Glomerular visceral epithelial cell (primary cell): ENCODE measurements around the gene ALOX15B.
"Not testable (repeated sequence)": the region's sequence is repeated elsewhere in the genome, so short reads cannot be mapped to it uniquely, and the experiment has no call there.

ENCODE experiments used
- DNase-seq: peaks from one replicate; pipeline ENCODE4 v3.0.0-alpha.2; 2016; ENCODE audit errors: extremely low spot score

ALOX15B gene

DNA sequence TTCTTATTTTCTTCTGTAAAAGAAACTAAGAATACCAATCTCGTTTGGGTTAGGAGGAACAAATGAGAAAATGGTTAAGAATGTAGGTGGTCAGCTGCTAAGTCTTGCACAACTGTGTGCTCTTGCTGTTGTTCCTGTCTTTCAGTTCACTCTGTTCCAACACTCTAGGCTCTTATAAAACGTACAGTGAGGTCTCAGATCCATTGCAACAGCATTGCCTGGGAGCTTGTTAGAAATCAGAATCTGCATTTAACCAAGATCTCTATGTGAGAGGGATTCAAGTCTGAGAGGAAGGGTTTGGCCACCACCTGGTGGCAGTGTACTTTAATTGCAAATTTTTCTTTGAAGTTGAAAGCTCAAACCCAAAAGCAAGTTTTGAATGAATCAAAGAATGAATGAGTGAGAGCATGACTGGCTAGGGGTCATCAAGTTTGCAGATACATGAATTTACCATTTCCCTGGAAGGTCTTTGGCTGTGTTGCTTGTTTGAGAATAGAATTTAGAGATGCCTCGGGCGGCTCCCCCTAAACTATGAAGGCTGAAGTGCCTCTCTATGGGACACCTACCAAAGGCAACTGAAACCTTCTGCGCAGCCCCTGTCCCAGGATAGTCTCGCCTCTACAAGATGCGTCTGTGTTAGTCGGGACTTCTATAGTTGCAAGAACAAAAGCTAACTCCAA lies 2.5 kb downstream of the ALOX15B start:
- DNase-seq = peak; percentile 54

DNA sequence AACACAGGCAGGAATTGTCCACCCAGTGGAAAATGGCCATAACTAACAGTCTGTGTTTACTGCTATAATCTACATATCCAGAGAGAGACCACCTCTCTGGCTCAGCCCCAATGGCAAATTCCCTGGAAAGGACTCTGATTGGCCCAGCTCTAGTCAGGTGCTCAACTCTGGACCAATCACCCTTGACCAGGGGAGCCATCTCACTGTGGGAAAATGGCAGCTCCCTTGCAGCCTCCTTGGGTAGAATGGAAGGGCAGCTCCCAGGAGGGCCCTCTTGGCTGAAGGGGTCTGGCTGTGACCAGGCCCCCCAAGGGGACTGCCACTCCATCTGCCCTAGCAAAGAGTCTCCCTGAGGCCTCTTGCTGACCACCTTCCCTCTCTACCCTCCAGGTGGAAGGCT lies 3.1 kb downstream of the ALOX15B start:
- DNase-seq = no peak

DNA sequence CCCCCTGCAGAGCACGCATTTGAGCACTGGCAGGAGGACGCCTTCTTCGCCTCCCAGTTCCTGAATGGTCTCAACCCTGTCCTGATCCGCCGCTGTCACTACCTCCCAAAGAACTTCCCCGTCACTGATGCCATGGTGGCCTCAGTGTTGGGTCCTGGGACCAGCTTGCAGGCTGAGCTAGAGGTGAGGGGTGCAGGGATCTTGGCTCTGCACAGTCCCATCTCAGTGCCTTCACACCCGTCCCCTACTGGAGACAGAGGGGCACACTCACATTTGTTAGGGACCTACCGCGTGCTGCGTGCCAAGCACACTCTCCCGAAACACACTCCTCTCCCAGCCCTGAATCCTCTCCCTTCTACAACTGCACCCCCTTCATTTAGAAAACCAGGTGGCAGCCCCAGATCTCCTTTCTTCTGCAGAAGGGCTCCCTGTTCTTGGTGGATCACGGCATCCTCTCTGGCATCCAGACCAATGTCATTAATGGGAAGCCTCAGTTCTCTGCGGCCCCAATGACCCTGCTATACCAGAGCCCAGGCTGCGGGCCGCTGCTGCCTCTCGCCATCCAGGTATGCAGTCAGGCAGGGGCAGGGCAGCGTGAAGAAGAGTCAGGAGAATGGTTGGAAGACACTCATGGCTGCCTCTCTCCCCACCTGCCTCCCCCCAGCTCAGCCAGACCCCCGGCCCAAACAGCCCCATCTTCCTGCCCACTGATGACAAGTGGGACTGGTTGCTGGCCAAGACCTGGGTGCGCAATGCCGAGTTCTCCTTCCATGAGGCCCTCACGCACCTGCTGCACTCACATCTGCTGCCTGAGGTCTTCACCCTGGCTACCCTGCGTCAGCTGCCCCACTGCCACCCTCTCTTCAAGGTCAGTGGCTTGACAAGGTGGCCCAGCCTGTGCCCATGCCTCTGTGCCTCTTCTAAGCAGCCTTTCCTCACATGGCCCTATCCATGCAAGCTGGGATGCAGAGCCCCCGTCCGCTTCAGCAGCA lies 6.3 kb downstream of the ALOX15B start:
- no peak for DNase-seq

DNA sequence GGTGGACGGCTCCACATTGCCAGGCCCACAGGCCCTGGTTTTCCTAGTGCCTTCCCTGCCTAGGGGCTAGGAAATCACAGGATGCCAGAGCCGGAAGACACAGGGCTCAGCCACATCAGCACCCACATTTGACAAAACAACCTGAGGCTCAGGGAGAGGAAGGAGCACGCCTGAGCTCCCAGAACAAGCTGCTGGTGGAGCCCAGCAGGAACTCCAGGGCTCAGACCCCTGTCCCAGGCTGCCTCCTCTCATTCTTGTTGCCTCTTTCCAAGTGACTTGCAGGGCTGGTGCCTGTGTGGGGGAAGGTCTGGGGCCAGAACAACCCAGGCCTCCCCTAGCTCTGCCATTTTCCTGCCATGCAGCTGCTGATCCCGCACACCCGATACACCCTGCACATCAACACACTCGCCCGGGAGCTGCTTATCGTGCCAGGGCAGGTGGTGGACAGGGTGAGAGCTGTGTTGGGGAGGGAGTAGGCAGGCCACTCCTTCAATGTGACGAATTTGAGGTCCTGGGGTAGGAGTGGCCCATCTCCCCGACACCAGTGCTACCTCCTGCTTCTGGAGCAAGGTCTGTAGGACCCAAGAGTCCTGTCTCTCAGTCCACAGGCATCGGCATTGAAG lies 7.6 kb downstream of the ALOX15B start:
- DNase-seq = no peak

DNA sequence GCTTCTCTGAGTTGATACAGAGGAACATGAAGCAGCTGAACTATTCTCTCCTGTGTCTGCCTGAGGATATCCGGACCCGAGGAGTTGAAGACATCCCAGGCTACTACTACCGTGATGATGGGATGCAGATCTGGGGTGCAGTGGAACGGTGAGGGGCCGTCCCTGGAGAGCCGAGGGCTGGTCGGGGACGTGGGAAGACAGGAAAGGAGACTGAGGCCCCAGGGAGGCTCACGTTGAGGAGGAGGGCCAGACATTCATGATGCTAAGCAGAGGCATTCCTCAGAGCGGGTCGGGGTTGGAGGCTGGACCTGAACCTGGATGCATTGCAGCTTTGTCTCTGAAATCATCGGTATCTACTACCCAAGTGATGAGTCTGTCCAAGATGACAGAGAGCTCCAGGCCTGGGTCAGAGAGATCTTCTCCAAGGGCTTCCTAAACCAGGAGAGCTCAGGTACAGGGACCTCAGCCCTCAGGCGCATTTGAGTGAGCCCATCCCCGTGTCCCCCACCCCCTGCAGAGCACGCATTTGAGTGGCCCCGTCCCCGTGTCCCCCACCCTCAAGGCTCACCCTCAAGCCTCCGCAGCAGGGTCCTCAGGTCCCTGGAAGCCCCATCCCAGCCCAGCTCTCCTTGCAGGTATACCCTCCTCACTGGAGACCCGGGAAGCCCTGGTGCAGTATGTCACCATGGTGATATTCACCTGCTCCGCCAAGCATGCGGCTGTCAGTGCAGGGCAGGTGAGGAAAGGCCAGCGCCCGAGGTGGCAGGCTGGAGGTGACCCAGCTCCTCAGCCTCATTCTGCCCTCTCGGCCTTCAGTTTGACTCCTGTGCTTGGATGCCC lies 8.3 kb downstream of the ALOX15B start:
- DNase-seq = no peak

DNA sequence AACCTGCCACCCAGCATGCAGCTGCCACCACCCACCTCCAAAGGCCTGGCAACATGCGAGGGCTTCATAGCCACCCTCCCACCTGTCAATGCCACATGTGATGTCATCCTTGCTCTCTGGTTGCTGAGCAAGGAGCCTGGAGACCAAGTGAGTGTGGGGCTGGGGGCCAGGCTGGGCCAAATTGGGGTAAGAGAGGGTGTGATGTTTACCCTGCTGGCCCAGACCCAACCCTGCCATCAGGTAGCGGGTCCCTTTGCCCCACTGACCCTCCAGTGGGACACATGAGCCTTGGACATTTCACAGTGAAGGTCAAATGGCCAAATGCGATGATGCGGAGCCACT lies 8.9 kb downstream of the ALOX15B start:
- DNase-seq = no peak

DNA sequence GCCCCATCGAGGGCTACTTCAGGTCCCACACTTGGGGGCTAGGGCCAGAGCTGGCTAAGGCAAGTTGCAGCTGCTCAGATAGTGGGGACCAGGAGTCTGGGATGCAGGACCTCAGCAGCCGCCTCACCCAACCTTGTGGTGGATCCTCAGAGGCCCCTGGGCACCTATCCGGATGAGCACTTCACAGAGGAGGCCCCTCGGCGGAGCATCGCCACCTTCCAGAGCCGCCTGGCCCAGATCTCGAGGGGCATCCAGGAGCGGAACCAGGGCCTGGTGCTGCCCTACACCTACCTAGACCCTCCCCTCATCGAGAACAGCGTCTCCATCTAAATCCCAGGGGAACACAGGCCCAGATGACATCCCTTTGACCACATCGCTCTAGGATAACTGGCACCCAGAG lies 9.4 kb downstream of the ALOX15B start:
- DNase-seq = no peak

DNA sequence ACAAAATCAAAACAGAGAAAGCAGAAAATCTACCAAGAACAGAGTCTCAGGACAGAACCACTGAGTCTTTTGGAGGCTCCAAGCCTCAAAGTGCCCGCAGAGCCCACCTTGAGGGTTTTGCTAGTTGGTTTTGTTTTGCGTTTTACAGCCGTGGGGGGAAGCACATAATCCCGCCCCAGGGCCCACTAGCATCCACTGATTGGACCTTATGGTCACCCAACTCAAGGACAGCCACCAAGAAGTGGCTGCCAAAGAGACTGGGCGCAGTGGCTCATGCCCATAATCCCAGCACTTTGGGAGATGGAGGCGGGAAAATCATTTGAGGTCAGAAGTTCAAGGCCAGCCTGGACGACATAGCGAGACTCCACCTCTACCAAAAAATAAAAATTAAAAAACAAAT lies 9.9 kb downstream of the ALOX15B start:
- no peak for DNase-seq

DNA sequence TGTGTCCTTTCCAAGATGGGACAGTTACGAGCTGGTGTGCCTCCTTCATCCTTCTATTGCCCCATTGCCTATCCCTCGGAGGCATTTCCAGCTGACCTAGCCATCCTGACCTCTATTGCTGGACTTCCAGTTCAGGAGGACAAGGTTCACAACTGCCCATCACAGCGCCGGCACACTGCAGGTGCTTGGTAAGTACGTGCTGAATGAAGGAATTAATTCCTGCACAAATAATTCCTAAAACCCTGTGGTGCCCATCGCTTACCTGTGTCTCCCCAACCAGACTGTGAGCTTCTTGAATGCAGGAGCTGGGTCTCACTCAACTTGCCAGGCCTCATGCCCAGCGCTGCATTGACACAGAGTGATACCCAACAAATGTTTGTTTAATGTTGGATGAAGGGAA lies 13.0 kb downstream of the ALOX15B start:
- DNase-seq = no peak

DNA sequence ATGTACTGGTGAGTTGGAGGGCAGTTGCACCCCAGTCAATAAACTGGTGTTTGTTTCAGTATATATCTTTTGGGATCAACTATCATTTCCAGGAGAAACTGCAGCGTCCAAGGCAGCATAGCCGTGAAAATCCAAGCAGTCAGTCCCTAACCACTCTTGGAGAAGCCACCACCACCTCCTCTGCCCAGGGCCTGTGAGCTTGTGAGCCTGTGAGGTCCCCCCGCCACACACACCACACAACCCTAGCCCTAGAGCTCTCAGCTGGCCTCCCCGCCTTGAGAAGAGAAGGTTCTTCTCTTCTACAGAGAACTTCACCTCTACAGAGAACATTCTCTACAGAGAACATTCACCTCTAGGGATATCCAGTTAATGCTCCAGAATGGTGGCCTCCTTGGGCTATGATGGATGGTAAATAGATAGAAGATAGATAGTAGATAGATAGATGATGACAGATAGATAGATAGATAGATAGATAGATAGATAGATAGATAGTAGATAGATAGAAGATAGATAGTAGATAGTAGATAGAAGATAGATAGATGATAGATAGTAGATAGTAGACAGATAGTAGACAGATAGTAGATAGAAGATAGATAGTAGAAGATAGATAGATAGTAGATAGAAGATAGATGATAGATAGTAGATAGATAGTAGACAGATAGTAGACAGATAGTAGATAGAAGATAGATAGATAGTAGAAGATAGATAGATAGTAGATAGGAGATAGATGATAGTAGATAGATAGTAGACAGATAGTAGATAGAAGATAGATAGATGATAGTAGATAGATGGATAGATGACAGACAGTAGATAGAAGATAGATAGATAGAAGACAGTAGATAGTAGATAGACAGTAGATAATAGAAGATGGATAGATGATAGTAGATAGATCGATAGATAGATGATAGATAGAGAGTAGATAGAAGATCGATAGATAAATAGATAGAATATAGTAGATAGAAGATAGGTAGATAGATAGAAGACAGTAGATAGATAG lies 13.7 kb downstream of the ALOX15B start:
- DNase-seq = no peak

DNA sequence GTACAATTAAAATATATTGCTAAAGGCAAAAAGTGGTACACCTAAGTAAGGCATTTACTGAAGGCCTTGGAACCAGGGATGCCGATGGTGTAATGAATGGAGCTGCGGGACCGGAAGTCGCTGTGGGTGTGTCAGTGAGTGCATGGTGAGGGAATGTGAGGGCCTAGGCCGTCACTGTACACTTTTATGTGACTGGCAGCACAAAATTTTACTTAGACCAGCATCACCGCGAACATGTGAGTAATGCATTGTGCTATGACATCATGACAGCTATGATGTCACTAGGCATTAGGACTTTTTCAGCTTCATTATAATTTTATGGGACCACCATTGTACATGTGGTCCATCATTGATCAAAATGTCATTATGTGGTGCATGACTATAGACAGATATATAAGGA lies 14.7 kb downstream of the ALOX15B start:
- DNase-seq = no peak

DNA sequence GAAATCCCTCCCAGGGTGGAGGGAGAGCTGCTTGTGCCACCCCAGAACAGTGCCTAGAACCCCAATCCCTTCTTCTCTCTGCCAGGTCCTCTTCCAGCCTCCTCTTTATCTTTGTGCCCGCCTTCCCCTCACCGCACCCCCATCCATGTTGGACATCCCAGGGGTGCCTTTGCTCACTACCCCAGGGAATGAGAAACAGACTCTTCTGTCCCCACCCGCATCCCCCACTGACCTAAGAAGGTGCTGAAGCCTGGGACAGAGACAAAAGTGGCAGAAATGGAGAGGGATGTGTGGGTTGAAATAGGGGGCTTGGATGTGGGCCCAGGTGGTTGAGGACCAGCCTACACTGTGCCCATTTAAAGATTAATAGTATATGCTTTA lies 17.0 kb downstream of the ALOX15B start:
- no peak for DNase-seq

DNA sequence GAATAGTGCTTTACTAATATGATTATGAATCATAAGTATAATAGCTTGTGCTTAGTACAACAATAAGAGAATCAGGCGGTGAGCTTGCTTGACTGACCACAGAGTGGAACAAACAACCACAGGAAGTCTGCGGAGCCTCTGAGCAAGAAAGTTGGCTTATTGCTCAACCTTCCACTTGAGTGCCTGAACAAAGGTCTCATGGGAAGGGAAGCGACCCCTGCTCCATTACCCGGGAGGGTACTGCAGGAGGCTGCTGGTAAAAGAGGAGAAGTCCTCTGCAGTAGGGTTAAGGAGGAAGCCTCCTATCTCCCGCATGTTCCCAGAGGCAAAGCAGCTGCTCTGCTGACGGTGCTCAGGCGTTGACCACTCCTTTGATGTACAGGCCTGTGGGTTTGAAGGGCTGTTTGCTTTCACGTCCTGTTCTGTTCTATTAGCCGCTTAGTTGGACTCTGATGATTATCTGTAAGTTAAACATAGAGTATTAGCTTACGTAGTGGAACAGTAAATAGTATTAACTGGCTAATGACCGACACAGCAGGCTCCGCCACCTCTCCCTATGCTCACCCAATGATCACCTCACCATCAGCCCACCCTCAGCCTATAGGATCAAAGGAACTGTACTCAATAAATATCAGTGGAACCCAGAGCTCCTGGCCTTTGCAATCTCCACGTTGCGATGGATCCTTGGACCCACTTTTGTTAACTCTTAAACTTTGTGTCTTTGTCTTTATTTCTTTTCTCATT lies 17.5 kb downstream of the ALOX15B start:
- peak; percentile 40 for DNase-seq

DNA sequence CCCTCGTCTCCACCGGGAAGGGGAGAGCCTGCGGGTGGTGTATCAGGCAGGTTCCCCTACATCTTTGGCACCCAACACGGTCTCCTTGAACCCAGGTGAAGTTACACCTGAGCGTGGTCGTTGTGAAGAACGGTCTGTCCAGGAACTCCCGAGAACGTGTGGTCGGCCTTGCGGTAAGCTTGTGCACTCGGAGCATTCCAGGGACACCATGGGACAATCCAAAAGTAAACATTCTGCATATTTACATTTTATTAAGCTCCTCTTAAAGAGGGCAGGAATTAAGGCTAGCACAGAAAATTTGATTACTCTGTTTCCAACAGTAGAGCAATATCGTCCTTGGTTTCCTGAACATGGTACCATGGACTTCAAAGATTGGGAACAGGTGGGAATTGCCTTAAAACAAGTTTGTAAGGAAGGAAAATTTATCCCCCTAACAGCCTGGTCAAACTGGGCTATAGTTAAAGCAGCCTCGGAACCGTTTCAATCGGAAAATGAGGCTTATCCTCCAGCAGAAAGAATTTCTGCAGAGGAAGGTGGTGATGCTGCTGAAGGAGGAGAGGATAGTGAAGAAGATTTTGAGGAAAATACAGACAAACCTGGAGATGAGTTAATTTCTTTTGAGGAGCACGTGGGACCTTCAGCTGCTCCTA lies 18.2 kb downstream of the ALOX15B start:
- DNase-seq = no peak

DNA sequence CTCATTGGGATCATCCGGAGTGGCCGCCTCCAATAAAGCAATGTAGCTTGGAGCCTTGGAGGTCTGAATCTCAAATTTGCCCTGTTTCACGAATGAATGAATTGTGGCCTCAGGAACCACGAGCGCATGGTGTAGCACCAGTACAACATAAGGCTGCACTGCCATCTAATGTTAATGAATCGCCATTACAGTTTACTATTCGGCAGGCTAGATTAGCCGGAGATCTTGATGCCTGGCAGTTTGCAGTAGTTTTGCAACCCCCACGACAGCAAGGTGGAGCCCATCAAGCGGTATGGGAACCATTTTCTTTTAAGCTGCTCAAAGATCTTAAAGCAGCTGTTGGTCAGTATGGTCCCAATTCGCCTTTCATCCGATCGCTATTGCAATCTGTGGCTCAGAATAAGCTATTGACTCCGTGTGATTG lies 18.8 kb downstream of the ALOX15B start:
- peak; percentile 78 for DNase-seq

DNA sequence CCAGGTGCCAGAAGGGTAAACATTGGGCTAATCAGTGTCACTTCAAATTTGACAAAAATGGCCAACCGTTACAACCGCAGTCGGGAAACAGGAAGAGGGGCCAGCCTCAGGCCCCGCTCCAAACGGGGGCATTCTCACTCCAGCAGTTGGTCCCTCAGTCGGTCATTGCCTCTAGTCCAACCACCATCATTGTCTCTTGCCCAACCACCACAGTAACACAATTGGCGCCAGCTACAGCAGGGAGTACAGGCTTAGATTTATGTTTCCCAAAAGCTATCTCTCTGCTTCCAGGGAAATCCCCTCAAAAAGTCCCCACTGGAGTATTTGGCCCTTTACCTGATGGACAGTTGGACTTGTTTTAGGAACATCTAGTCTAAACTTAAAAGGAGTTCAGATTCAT lies 20.3 kb downstream of the ALOX15B start:
- no peak for DNase-seq

DNA sequence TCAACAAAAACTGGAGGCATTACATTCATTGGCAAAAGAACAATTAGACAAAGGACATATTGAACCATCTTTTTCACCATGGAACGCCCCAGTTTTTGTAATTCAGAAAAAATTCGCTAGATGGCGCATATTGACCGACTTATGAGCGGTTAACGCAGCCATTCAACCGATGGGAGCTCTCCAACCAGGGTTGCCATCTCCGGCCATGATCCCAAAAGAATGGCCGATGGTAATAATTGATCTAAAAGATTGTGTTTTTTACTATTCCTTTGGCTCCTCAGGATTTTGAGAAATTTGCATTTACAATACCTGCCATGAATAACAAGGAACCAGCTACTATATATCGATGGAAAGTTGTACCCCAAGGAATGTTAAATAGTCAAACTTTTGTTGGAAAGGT lies 21.4 kb downstream of the ALOX15B start:
- DNase-seq = peak; percentile 70

DNA sequence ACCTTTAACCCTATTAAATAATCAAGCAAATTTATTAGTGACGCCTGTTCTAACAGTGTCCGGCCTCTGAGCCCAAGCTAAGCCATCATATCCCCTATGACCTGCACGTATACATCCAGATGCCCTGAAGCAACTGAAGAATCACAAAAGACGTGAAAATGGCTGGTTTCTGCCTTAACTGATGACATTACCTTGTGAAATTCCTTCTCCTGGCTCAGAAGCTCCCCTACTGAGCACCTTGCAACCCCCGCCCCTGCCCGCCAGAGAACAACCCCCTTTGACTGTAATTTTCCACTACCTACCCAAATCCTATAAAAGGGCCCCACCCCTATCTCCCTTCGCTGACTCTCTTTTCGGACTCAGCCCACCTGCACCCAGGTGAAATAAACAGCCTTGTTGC lies 23.0 kb downstream of the ALOX15B start:
- not testable (repeated sequence) for DNase-seq

DNA sequence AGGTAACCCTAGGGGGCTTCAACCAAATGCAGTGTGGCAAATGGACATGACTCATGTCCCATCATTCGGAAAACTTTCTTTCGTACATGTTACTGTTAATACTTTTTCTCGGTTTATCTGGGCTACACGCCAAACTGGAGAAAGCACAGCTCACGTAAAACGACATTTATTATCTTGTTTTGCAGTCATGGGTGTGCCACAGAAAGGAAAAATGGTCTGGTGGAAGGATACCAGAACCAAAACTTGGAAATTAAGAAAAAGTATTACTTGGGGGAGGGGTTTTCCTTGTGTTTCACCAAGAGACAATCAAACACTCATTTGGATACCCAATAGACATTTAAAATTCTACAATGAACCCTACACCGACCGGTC lies 23.6 kb downstream of the ALOX15B start:
- no peak for DNase-seq
